DND-41 (cell line): Measurements from ENCODE around the gene ATF6.

Experiments
- ATAC-seq: fragments of 200-7000 bp; cut with Tn5 transposase; 3 replicates; pipeline ENCODE4 v1.9.1; 2021; ENCODE audit warnings: low read depth; ENCODE audit not compliant: insufficient read depth
- DNase-seq: peaks from one replicate; pipeline ENCODE4 v3.0.0-alpha.2; 2020
- H2AFZ ChIP-seq: 2 replicates; pipeline ENCODE4 v1.6.0; 2012; ENCODE audit warnings: low read depth, low read length
- H3K27ac ChIP-seq: 2 replicates; pipeline ENCODE4 v1.5.1; 2012; ENCODE audit warnings: low read length, inconsistent platforms
- H3K27me3 ChIP-seq: fragments of 200-600 bp; sonication (generic); 2 replicates; pipeline ENCODE4 v1.6.0; 2012; ENCODE audit warnings: low read length, mild to moderate bottlenecking, inconsistent platforms; ENCODE audit not compliant: insufficient read depth, poor library complexity
- H3K36me3 ChIP-seq: 2 replicates; pipeline ENCODE4 v1.5.1; 2012; ENCODE audit warnings: low read length, inconsistent platforms; ENCODE audit not compliant: insufficient read depth
- H3K4me1 ChIP-seq: 2 replicates; pipeline ENCODE4 v1.5.1; 2012; ENCODE audit warnings: mild to moderate bottlenecking, low read length; ENCODE audit not compliant: insufficient read depth
- H3K4me2 ChIP-seq: 2 replicates; pipeline ENCODE4 v1.6.0; 2012; ENCODE audit warnings: mild to moderate bottlenecking, moderate library complexity, low read length, inconsistent platforms; ENCODE audit not compliant: insufficient read depth
- H3K4me3 ChIP-seq, 2 experiments: fragments of 200-600 bp in 1 of 2; shearing (Covaris generic) in 1 of 2; 2 replicates each; pipeline ENCODE4 v1.5.1; 2012 to 2016; ENCODE audit warnings: inconsistent platforms in 2 of 2, low read length in 2 of 2, mild to moderate bottlenecking in 2 of 2, low read depth in 1 of 2, moderate library complexity in 1 of 2
- H3K79me2 ChIP-seq: 2 replicates; pipeline ENCODE4 v1.6.0; 2012; ENCODE audit warnings: low read length, inconsistent platforms; ENCODE audit not compliant: insufficient read depth
- H3K9ac ChIP-seq: 2 replicates; pipeline ENCODE4 v1.6.0; 2012; ENCODE audit warnings: low read depth, mild to moderate bottlenecking, inconsistent platforms, low read length, moderate library complexity
- H3K9me3 ChIP-seq: 2 replicates; pipeline ENCODE4 v1.5.1; 2012; ENCODE audit warnings: low read length, moderate library complexity, mild to moderate bottlenecking, inconsistent platforms; ENCODE audit not compliant: insufficient read depth, severe bottlenecking
- H4K20me1 ChIP-seq: 2 replicates; pipeline ENCODE4 v1.6.0; 2012; ENCODE audit warnings: low read length; ENCODE audit not compliant: insufficient read depth
- EZH2 ChIP-seq: IDR thresholded peaks from 3 replicates; pipeline ENCODE4 v1.6.1; 2012; ENCODE audit warnings: borderline replicate concordance, low read depth, mild to moderate bottlenecking, moderate library complexity, low read length, inconsistent platforms; ENCODE audit not compliant: severe bottlenecking
- TF ChIP-seq, protein P1 (sequence below): IDR thresholded peaks from 2 replicates; pipeline ENCODE4 v1.5.1; 2012; ENCODE audit warnings: borderline replicate concordance, low read length, moderate library complexity, mild to moderate bottlenecking; ENCODE audit not compliant: poor library complexity, severe bottlenecking; ENCODE audit errors: extremely low read depth

Gene ATF6

DNA sequence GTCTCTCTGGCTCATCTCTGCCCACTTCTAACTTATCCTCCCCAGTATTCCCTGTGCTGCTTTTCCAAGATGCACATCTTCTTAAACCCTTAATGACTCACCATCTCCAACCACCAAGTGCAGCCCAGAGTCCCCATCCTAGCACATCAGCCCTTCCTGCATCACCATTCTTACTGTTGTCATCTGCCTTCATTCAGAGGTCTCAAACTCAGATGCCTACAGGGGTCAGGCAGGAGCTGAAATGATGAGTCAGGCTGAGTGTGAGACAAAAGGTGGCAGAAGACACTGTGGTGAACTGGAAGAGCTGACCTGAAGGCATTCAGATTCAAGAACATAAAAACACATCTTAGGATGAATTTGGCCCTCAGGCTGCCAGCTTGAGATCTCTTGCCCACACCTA lies 223.0 kb downstream of the ATF6 start:
- no peaks in the 10 kb centered on the region for H3K4me1 ChIP-seq
- no peak overlapping the region for H3K9ac ChIP-seq
- TF ChIP-seq, protein P1, sequence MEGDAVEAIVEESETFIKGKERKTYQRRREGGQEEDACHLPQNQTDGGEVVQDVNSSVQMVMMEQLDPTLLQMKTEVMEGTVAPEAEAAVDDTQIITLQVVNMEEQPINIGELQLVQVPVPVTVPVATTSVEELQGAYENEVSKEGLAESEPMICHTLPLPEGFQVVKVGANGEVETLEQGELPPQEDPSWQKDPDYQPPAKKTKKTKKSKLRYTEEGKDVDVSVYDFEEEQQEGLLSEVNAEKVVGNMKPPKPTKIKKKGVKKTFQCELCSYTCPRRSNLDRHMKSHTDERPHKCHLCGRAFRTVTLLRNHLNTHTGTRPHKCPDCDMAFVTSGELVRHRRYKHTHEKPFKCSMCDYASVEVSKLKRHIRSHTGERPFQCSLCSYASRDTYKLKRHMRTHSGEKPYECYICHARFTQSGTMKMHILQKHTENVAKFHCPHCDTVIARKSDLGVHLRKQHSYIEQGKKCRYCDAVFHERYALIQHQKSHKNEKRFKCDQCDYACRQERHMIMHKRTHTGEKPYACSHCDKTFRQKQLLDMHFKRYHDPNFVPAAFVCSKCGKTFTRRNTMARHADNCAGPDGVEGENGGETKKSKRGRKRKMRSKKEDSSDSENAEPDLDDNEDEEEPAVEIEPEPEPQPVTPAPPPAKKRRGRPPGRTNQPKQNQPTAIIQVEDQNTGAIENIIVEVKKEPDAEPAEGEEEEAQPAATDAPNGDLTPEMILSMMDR = no peak
- no peak for TF ChIP-seq EZH2
- H3K36me3 ChIP-seq = no peaks in the 10 kb centered on the region
- H3K27me3 ChIP-seq = no peaks in the 10 kb centered on the region
- H3K4me2 ChIP-seq = no peak overlapping the region
- no peak for ATAC-seq
- DNase-seq = no peak
- no peak overlapping the region for H3K27ac ChIP-seq
- no peak overlapping the region for H2AFZ ChIP-seq
- H3K79me2 ChIP-seq = no peaks in the 10 kb centered on the region
- no peaks in the 10 kb centered on the region for H3K9me3 ChIP-seq
- no peak overlapping the region for H3K4me3 ChIP-seq
- no peaks in the 10 kb centered on the region for H4K20me1 ChIP-seq

DNA sequence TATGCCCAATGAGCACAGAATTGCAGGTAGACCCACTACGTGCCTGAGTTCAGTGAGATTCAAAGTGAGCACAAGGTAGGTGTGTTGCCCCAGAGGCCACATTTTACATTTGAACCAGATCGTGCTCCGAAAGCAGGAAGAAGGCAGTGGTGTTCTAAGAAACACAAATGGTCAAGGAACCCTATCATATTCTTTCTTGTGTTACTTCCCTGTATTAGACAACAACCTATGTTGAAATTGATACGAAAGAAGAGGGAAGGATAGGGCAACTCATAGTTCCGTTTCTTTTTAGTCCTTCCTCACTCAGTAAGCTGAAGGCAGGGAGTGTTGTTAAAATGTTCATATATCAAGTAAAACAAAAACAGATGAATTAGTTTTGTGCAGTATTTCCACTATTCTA lies 223.7 kb downstream of the ATF6 start:
- H3K27me3 ChIP-seq = no peaks in the 10 kb centered on the region
- H3K4me2 ChIP-seq = no peak overlapping the region
- no peak overlapping the region for H3K9ac ChIP-seq
- ATAC-seq = no peak
- no peak for DNase-seq
- H4K20me1 ChIP-seq = no peaks in the 10 kb centered on the region
- H3K9me3 ChIP-seq = no peaks in the 10 kb centered on the region
- no peak for TF ChIP-seq EZH2
- TF ChIP-seq, protein P1 = no peak
- H3K4me1 ChIP-seq = no peaks in the 10 kb centered on the region
- no peaks in the 10 kb centered on the region for H3K79me2 ChIP-seq
- no peak overlapping the region for H2AFZ ChIP-seq
- no peak overlapping the region for H3K4me3 ChIP-seq
- no peaks in the 10 kb centered on the region for H3K36me3 ChIP-seq
- no peak overlapping the region for H3K27ac ChIP-seq

DNA sequence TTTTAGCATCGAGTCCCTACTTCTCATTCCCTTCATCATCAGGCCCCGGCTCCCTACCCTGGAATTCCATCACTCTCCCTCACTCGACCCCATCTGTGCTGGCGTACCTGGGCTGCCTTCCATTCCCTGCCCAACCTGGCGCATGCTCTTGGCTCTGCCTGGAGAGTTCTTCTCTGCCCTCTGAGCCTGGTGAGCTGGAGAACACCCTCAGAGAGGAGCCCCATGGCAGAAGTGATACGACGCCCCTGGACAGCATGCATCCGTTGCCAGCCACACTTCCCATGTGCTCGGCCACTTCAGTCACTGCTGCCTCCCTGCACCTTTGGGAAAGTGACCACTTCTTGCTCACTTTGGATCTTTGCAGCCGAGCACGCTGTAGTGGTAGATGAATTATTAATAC lies 227.5 kb downstream of the ATF6 start:
- Histone ChIP-seq H3K9me3 (no peaks in the 10 kb centered on the region), H3K4me2 (no peak overlapping the region), H3K27ac (no peak overlapping the region), H3K27me3 (no peaks in the 10 kb centered on the region), H3K9ac (no peak overlapping the region), H3K4me3 (no peak overlapping the region), H3K4me1 (no peaks in the 10 kb centered on the region), H2AFZ (no peak overlapping the region), H3K79me2 (no peaks in the 10 kb centered on the region), H3K36me3 (no peaks in the 10 kb centered on the region), H4K20me1 (no peaks in the 10 kb centered on the region)
- DNase-seq (no peak), ATAC-seq (no peak)
- no peak for TF ChIP-seq EZH2
- TF ChIP-seq, protein P1 = no peak

DNA sequence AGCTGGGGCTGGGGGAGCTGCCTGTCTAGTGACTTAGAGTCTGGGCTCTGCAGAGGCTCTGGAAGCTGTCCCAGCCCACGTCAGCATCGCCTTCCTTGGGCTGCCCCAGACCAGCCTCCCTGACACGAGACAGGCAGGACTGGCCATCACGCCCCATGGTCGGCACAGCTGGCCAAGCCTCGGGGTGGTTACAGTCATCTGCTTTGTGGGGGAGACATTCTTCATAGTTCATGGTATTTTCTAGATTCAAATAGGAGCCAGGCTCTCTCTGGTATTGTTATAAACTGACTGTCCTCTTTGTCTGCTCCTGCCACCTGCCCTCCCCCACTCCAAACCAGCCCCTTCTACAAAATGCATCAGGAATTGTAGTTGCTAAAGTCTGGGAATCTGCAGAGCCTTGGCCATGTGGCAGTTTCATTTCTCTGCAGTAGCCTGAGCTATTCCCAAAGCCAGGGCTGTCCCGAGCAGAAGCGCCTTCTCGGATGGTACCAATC lies 228.1 kb downstream of the ATF6 start:
- H3K4me3 ChIP-seq = no peak overlapping the region
- H3K9me3 ChIP-seq = no peaks in the 10 kb centered on the region
- no peak overlapping the region for H3K27ac ChIP-seq
- H3K4me1 ChIP-seq = no peaks in the 10 kb centered on the region
- H3K9ac ChIP-seq = no peak overlapping the region
- H3K36me3 ChIP-seq = no peaks in the 10 kb centered on the region
- H3K4me2 ChIP-seq = no peak overlapping the region
- no peaks in the 10 kb centered on the region for H4K20me1 ChIP-seq
- no peaks in the 10 kb centered on the region for H3K79me2 ChIP-seq
- no peak overlapping the region for H2AFZ ChIP-seq
- TF ChIP-seq, protein P1 = no peak
- TF ChIP-seq EZH2 = no peak
- no peaks in the 10 kb centered on the region for H3K27me3 ChIP-seq
- DNase-seq = no peak
- no peak for ATAC-seq
